Suprapubic skin (tissue), 3 donors: ENCODE data around the gene WDFY2.

Experiments used
- CTCF ChIP-seq, 2 donors: fragments of 200-600 bp in 1 of 2; fragments of 450-650 bp in 1 of 2; sonication (generic) in 1 of 2; IDR thresholded peaks; one replicate each; pipeline ENCODE4 v1.5.1; 2016 to 2019; ENCODE audit warnings: antibody characterized with exemption in 2 of 2, mild to moderate bottlenecking in 1 of 2, moderate library complexity in 1 of 2
- EP300 ChIP-seq: sonication (generic); formaldehyde crosslinking; IDR thresholded peaks from one replicate; pipeline ENCODE4 v1.6.1; 2017; ENCODE audit warnings: antibody characterized with exemption
- POLR2A ChIP-seq, 2 donors: fragments of 450-650 bp; IDR thresholded peaks; one replicate each; pipeline ENCODE4 v1.6.1; 2017; ENCODE audit warnings: antibody characterized with exemption in 2 of 2, mild to moderate bottlenecking in 2 of 2, moderate library complexity in 2 of 2

GRCh38 chr13:51771418-51772104 is 187.3 kb downstream of the WDFY2 start:
- TF ChIP-seq POLR2A (IDR thresholded peaks at IDR 0.05) (no peak), CTCF (IDR thresholded peaks at IDR 0.05) (no peak), EP300 (no peak)
